HCT116 (cell line): ENCODE data around the gene PGD. TPM values are rescaled to one million over a fixed set of nuclear protein-coding genes. Genes with fewer than 3 reads are reported as not detected.

ENCODE experiments used
- ATAC-seq: fragments of 200-7000 bp; cut with Tn5 transposase; 2 replicates; pipeline ENCODE4 v1.9.1; 2020; ENCODE audit warnings: mild to moderate bottlenecking, moderate library complexity
- BruUV-seq: library from RNA; stranded (reverse); fragments of 400-500 nt; replicated peaks from 2 replicates; lab custom pipeline; 2021; lab: Mats Ljungman, UMichigan
- CTCF ChIA-PET: fragments of 300-600 bp; sonication (Branson Sonifier 250); formaldehyde crosslinking; loops from one replicate; lab custom pipeline; 2021; ENCODE audit warnings: antibody characterized with exemption; lab: Charles Lee
- POLR2A ChIA-PET: fragments of 300-600, 350-600 bp; sonication (Branson Sonifier 250); formaldehyde crosslinking; loops from one replicate; lab custom pipeline; 2021; ENCODE audit warnings: antibody characterized with exemption; lab: Charles Lee
- RAD21 ChIA-PET, 2 experiments: fragments of 300-600 bp; sonication (Branson Sonifier 250); formaldehyde crosslinking; loops; one replicate each; lab custom pipeline; 2023; ENCODE audit warnings: low total read pairs in 2 of 2; ENCODE audit not compliant: uncharacterized antibody in 2 of 2, unreplicated experiment in 2 of 2, low non-redundant PET in 1 of 2; lab: Charles Lee
- DNase-seq: peaks from one replicate; pipeline ENCODE4 v3.0.0-alpha.2; 2010; ENCODE audit warnings: low read depth, low spot score
- H2AFZ ChIP-seq: fragments of 200-600 bp; shearing (Covaris generic), sonication (generic); 2 replicates; pipeline ENCODE4 v1.6.1; 2017; ENCODE audit warnings: low read depth, mixed run types, mixed read lengths, antibody characterized with exemption, low read length; ENCODE audit not compliant: poor library complexity, severe bottlenecking
- H3K27ac ChIP-seq: 2 replicates; pipeline ENCODE4 v1.5.1; 2012; ENCODE audit warnings: low read depth, low read length
- H3K27me3 ChIP-seq: fragments of 200-600 bp; sonication (generic); 2 replicates; pipeline ENCODE4 v1.6.1; 2016; ENCODE audit warnings: mixed run types, low read length, mixed read lengths; ENCODE audit not compliant: insufficient read depth
- H3K36me3 ChIP-seq, 2 experiments: fragments of 200-500 bp in 1 of 2; fragments of 200-600 bp in 1 of 2; sonication (Bioruptor generic) in 1 of 2; sonication (generic) in 1 of 2; 2 replicates each; pipeline versions ENCODE4 v1.5.1 to v1.6.1; 2014 to 2016; ENCODE audit warnings: low read length in 2 of 2, inconsistent platforms in 1 of 2, mixed read lengths in 1 of 2, mixed run types in 1 of 2; ENCODE audit not compliant: insufficient read depth in 2 of 2, control insufficient read depth in 1 of 2
- H3K4me1 ChIP-seq, 2 experiments: fragments of 200-600 bp in 1 of 2; sonication (generic) in 1 of 2; 2 replicates each; pipeline versions ENCODE4 v1.5.1 to v1.6.1; 2012 to 2017; ENCODE audit warnings: low read length in 2 of 2, inconsistent platforms in 1 of 2, mild to moderate bottlenecking in 1 of 2, mixed read lengths in 1 of 2, mixed run types in 1 of 2, moderate library complexity in 1 of 2; ENCODE audit not compliant: insufficient read depth in 2 of 2, control insufficient read depth in 1 of 2
- H3K4me2 ChIP-seq: fragments of 200-600 bp; sonication (generic); 2 replicates; pipeline ENCODE4 v1.6.1; 2017; ENCODE audit warnings: mixed run types, low read length, mixed read lengths
- H3K4me3 ChIP-seq, 2 experiments: fragments of 200-600 bp in 1 of 2; sonication (generic) in 1 of 2; replicated peaks in 1 of 2; 2 replicates each; pipeline ENCODE4 v1.5.1; 2011 to 2016; ENCODE audit warnings: low read length in 2 of 2, control low read depth in 1 of 2, low read depth in 1 of 2, mild to moderate bottlenecking in 1 of 2, mixed read lengths in 1 of 2, mixed run types in 1 of 2
- H3K79me2 ChIP-seq: fragments of 200-600 bp; sonication (generic); 2 replicates; pipeline ENCODE4 v1.6.1; 2017; ENCODE audit warnings: mild to moderate bottlenecking, mixed run types, low read length, moderate library complexity, mixed read lengths; ENCODE audit not compliant: insufficient read depth
- H3K9ac ChIP-seq: fragments of 200-600 bp; sonication (generic); 2 replicates; pipeline ENCODE4 v1.6.1; 2016; ENCODE audit warnings: low read length, mixed read lengths
- H3K9me2 ChIP-seq: fragments of 200-600 bp; sonication (generic), shearing (Covaris generic); 2 replicates; pipeline ENCODE4 v1.6.1; 2017; ENCODE audit warnings: mixed run types, mild to moderate bottlenecking, moderate library complexity; ENCODE audit not compliant: insufficient read depth
- H3K9me3 ChIP-seq, 2 experiments: fragments of 200-500 bp in 1 of 2; fragments of 200-600 bp in 1 of 2; sonication (Bioruptor generic) in 1 of 2; sonication (generic) in 1 of 2; 2 replicates each; pipeline ENCODE4 v1.6.1; 2014 to 2017; ENCODE audit warnings: low read length in 2 of 2, mixed read lengths in 2 of 2, inconsistent platforms in 1 of 2, low read depth in 1 of 2, mild to moderate bottlenecking in 1 of 2, mixed run types in 1 of 2, moderate library complexity in 1 of 2; ENCODE audit not compliant: control insufficient read depth in 1 of 2, insufficient read depth in 1 of 2
- H4K20me1 ChIP-seq: fragments of 200-600 bp; sonication (generic), shearing (Covaris generic); 2 replicates; pipeline ENCODE4 v1.6.1; 2017; ENCODE audit warnings: mixed run types, mild to moderate bottlenecking, moderate library complexity; ENCODE audit not compliant: insufficient read depth
- ATF3 ChIP-seq: IDR thresholded peaks from 2 replicates; pipeline ENCODE4 v1.6.1; 2012
- CBX3 ChIP-seq: IDR thresholded peaks from 2 replicates; pipeline ENCODE4 v1.6.1; 2012; ENCODE audit warnings: low read depth
- CTCF ChIP-seq, 3 experiments: fragments of 200-600 bp in 1 of 3; sonication (generic) in 1 of 3; IDR thresholded peaks in 2 of 3; conservative IDR thresholded peaks in 1 of 3; 2 replicates each; pipeline ENCODE4 v1.5.1; 2012 to 2017; ENCODE audit warnings: low read depth in 2 of 3, low read length in 2 of 3, antibody characterized with exemption in 1 of 3, borderline replicate concordance in 1 of 3, control low read depth in 1 of 3, mild to moderate bottlenecking in 1 of 3, mixed read lengths in 1 of 3, mixed run types in 1 of 3, moderate library complexity in 1 of 3; ENCODE audit not compliant: insufficient read depth in 1 of 3
- EGR1 ChIP-seq: IDR thresholded peaks from 2 replicates; pipeline ENCODE4 v1.6.1; 2012; ENCODE audit warnings: low read depth
- ELF1 ChIP-seq: IDR thresholded peaks from 2 replicates; pipeline ENCODE4 v1.6.1; 2012; ENCODE audit warnings: low read depth, borderline replicate concordance
- POLR2A ChIP-seq: IDR thresholded peaks from 2 replicates; pipeline ENCODE4 v1.7.0; 2011; ENCODE audit warnings: borderline replicate concordance; ENCODE audit not compliant: insufficient read depth, insufficient read length; ENCODE audit errors: extremely low read depth
- RAD21 ChIP-seq: IDR thresholded peaks from 2 replicates; pipeline ENCODE4 v1.6.1; 2012; ENCODE audit warnings: low read depth, mild to moderate bottlenecking
- REST ChIP-seq: IDR thresholded peaks from 2 replicates; pipeline ENCODE4 v1.6.1; 2012; ENCODE audit warnings: low read depth
- ZFX ChIP-seq: fragments of 450-650 bp; IDR thresholded peaks from 2 replicates; pipeline ENCODE4 v1.6.1; 2017
- ZNF274 ChIP-seq: fragments of 200-500 bp; sonication (Bioruptor generic); IDR thresholded peaks from 2 replicates; pipeline ENCODE4 v1.6.1; 2014; ENCODE audit warnings: mild to moderate bottlenecking, low read depth, low read length, inconsistent platforms
- intact Hi-C: fragments of 100-400 bp; cut with micrococcal nuclease; formaldehyde crosslinking; loops from 2 replicates; pipeline ENCODE4 v1.10.0; 2022
- total RNA-seq: library from RNA; stranded (reverse); gene quantifications from one replicate; pipeline ENCODE4 v1.2.1, GENCODE V29; 2021; ENCODE audit not compliant: unreplicated experiment

Gene PGD
- total RNA-seq, 1 experiment from 2014 or later: 144 TPM

GRCh38 chr1:10430216-10431069 is 31.6 kb downstream of the PGD start, which contains the start of gene CENPS (continued):
- TF ChIP-seq CTCF (IDR thresholded peaks at IDR 0.05 in 2 of 3, conservative IDR thresholded peaks at IDR 0.05 in 1 of 3; ENCODE audit: borderline replicate concordance in 1 of 3, insufficient read depth in 1 of 3, low read depth in 2 of 3, low read length in 2 of 3) (peak; percentile 76 to 86 (median 84)), ATF3 (no peak), POLR2A (peak; percentile 70), EGR1 (peak; percentile 81), ELF1 (no peak), ZFX (peak; percentile 72; the same call in 1 of the 2 replicates)

- POLR2A ChIA-PET: interaction anchor here (1.1 kb wide), 1 partner anchor 21 kb away, joined by 3 read pairs; no protein-coding TSS in a partner anchor
- CTCF ChIA-PET: interaction anchor here (0.9 to 2.2 kb wide), 4 partner anchors 23 to 76 kb away, joined by 3 to 25 read pairs (median 6); no protein-coding TSS in a partner anchor
- TF ChIP-seq ZNF274: no peak
- TF ChIP-seq CBX3: no peak
- no peak for TF ChIP-seq RAD21
- no peak for TF ChIP-seq CTCF (IDR thresholded peaks at IDR 0.05 in 2 of 3, conservative IDR thresholded peaks at IDR 0.05 in 1 of 3; ENCODE audit: borderline replicate concordance in 1 of 3, insufficient read depth in 1 of 3, low read depth in 2 of 3, low read length in 2 of 3)
- no peak for TF ChIP-seq REST
- TF ChIP-seq, all 23 proteins: peak for 0
- intact Hi-C loops: no loop called here
- peaks cover 2 to 19% of the 10 kb centered on the region in 2 experiments; a peak in 3 of 4 replicates for H3K4me1 ChIP-seq
- no peaks in the 10 kb centered on the region for H3K9me2 ChIP-seq
- peak overlapping the region; percentile 81 for H3K4me2 ChIP-seq
- no peaks in the 10 kb centered on the region for H3K36me3 ChIP-seq
- no peaks in the 10 kb centered on the region for H3K9me3 ChIP-seq
- H4K20me1 ChIP-seq: no peaks in the 10 kb centered on the region
- peak overlapping the region; percentile 92 for H3K9ac ChIP-seq
- peaks cover 8% of the 10 kb centered on the region; the same call in 1 of the 2 replicates for H3K79me2 ChIP-seq
- no peak for DNase-seq
- peak; percentile 8; the same call in 1 of the 2 replicates for ATAC-seq
- no peaks in the 10 kb centered on the region for H3K27me3 ChIP-seq
- RAD21 ChIA-PET: interaction anchor here (0.6 to 1.2 kb wide), 2 partner anchors 63 to 423 kb away, joined by 3 to 5 read pairs; no protein-coding TSS in a partner anchor
- H3K27ac ChIP-seq: peak overlapping the region; percentile 66
- peak overlapping the region; percentile 32 for H2AFZ ChIP-seq
- H3K4me3 ChIP-seq: peak overlapping the region; percentile 67 to 90
- TSS peak; percentile 85 for BruUV-seq
These were observed 32.3 kb downstream of the PGD start for GRCh38 chr1:10431070-10431730.
